HCT116 (cell line): ENCODE measurements around the gene SUGP2. TPM values are rescaled to one million over a fixed set of nuclear protein-coding genes. Genes with fewer than 3 reads are reported as not detected.

Experiments
- ATAC-seq: fragments of 200-7000 bp; cut with Tn5 transposase; 2 replicates; pipeline ENCODE4 v1.9.1; 2020; ENCODE audit warnings: mild to moderate bottlenecking, moderate library complexity
- BruUV-seq: library from RNA; stranded (reverse); fragments of 400-500 nt; replicated peaks from 2 replicates; lab custom pipeline; 2021; lab: Mats Ljungman, UMichigan
- CTCF ChIA-PET: fragments of 300-600 bp; sonication (Branson Sonifier 250); formaldehyde crosslinking; loops from one replicate; lab custom pipeline; 2021; ENCODE audit warnings: antibody characterized with exemption; lab: Charles Lee
- POLR2A ChIA-PET: fragments of 300-600, 350-600 bp; sonication (Branson Sonifier 250); formaldehyde crosslinking; loops from one replicate; lab custom pipeline; 2021; ENCODE audit warnings: antibody characterized with exemption; lab: Charles Lee
- RAD21 ChIA-PET, 2 experiments: fragments of 300-600 bp; sonication (Branson Sonifier 250); formaldehyde crosslinking; loops; one replicate each; lab custom pipeline; 2023; ENCODE audit warnings: low total read pairs in 2 of 2; ENCODE audit not compliant: uncharacterized antibody in 2 of 2, unreplicated experiment in 2 of 2, low non-redundant PET in 1 of 2; lab: Charles Lee
- DNase-seq: peaks from one replicate; pipeline ENCODE4 v3.0.0-alpha.2; 2010; ENCODE audit warnings: low read depth, low spot score
- H2AFZ ChIP-seq: fragments of 200-600 bp; shearing (Covaris generic), sonication (generic); 2 replicates; pipeline ENCODE4 v1.6.1; 2017; ENCODE audit warnings: low read depth, mixed run types, mixed read lengths, antibody characterized with exemption, low read length; ENCODE audit not compliant: poor library complexity, severe bottlenecking
- H3K27ac ChIP-seq: 2 replicates; pipeline ENCODE4 v1.5.1; 2012; ENCODE audit warnings: low read depth, low read length
- H3K27me3 ChIP-seq: fragments of 200-600 bp; sonication (generic); 2 replicates; pipeline ENCODE4 v1.6.1; 2016; ENCODE audit warnings: mixed run types, low read length, mixed read lengths; ENCODE audit not compliant: insufficient read depth
- H3K36me3 ChIP-seq, 2 experiments: fragments of 200-500 bp in 1 of 2; fragments of 200-600 bp in 1 of 2; sonication (Bioruptor generic) in 1 of 2; sonication (generic) in 1 of 2; 2 replicates each; pipeline versions ENCODE4 v1.5.1 to v1.6.1; 2014 to 2016; ENCODE audit warnings: low read length in 2 of 2, inconsistent platforms in 1 of 2, mixed read lengths in 1 of 2, mixed run types in 1 of 2; ENCODE audit not compliant: insufficient read depth in 2 of 2, control insufficient read depth in 1 of 2
- H3K4me1 ChIP-seq, 2 experiments: fragments of 200-600 bp in 1 of 2; sonication (generic) in 1 of 2; 2 replicates each; pipeline versions ENCODE4 v1.5.1 to v1.6.1; 2012 to 2017; ENCODE audit warnings: low read length in 2 of 2, inconsistent platforms in 1 of 2, mild to moderate bottlenecking in 1 of 2, mixed read lengths in 1 of 2, mixed run types in 1 of 2, moderate library complexity in 1 of 2; ENCODE audit not compliant: insufficient read depth in 2 of 2, control insufficient read depth in 1 of 2
- H3K4me2 ChIP-seq: fragments of 200-600 bp; sonication (generic); 2 replicates; pipeline ENCODE4 v1.6.1; 2017; ENCODE audit warnings: mixed run types, low read length, mixed read lengths
- H3K4me3 ChIP-seq, 2 experiments: fragments of 200-600 bp in 1 of 2; sonication (generic) in 1 of 2; replicated peaks in 1 of 2; 2 replicates each; pipeline ENCODE4 v1.5.1; 2011 to 2016; ENCODE audit warnings: low read length in 2 of 2, control low read depth in 1 of 2, low read depth in 1 of 2, mild to moderate bottlenecking in 1 of 2, mixed read lengths in 1 of 2, mixed run types in 1 of 2
- H3K79me2 ChIP-seq: fragments of 200-600 bp; sonication (generic); 2 replicates; pipeline ENCODE4 v1.6.1; 2017; ENCODE audit warnings: mild to moderate bottlenecking, mixed run types, low read length, moderate library complexity, mixed read lengths; ENCODE audit not compliant: insufficient read depth
- H3K9ac ChIP-seq: fragments of 200-600 bp; sonication (generic); 2 replicates; pipeline ENCODE4 v1.6.1; 2016; ENCODE audit warnings: low read length, mixed read lengths
- H3K9me2 ChIP-seq: fragments of 200-600 bp; sonication (generic), shearing (Covaris generic); 2 replicates; pipeline ENCODE4 v1.6.1; 2017; ENCODE audit warnings: mixed run types, mild to moderate bottlenecking, moderate library complexity; ENCODE audit not compliant: insufficient read depth
- H3K9me3 ChIP-seq, 2 experiments: fragments of 200-500 bp in 1 of 2; fragments of 200-600 bp in 1 of 2; sonication (Bioruptor generic) in 1 of 2; sonication (generic) in 1 of 2; 2 replicates each; pipeline ENCODE4 v1.6.1; 2014 to 2017; ENCODE audit warnings: low read length in 2 of 2, mixed read lengths in 2 of 2, inconsistent platforms in 1 of 2, low read depth in 1 of 2, mild to moderate bottlenecking in 1 of 2, mixed run types in 1 of 2, moderate library complexity in 1 of 2; ENCODE audit not compliant: control insufficient read depth in 1 of 2, insufficient read depth in 1 of 2
- H4K20me1 ChIP-seq: fragments of 200-600 bp; sonication (generic), shearing (Covaris generic); 2 replicates; pipeline ENCODE4 v1.6.1; 2017; ENCODE audit warnings: mixed run types, mild to moderate bottlenecking, moderate library complexity; ENCODE audit not compliant: insufficient read depth
- CBX3 ChIP-seq: IDR thresholded peaks from 2 replicates; pipeline ENCODE4 v1.6.1; 2012; ENCODE audit warnings: low read depth
- CEBPB ChIP-seq: IDR thresholded peaks from 2 replicates; pipeline ENCODE4 v1.6.1; 2012; ENCODE audit warnings: low read depth
- CTCF ChIP-seq, 3 experiments: fragments of 200-600 bp in 1 of 3; sonication (generic) in 1 of 3; IDR thresholded peaks in 2 of 3; conservative IDR thresholded peaks in 1 of 3; 2 replicates each; pipeline ENCODE4 v1.5.1; 2012 to 2017; ENCODE audit warnings: low read depth in 2 of 3, low read length in 2 of 3, antibody characterized with exemption in 1 of 3, borderline replicate concordance in 1 of 3, control low read depth in 1 of 3, mild to moderate bottlenecking in 1 of 3, mixed read lengths in 1 of 3, mixed run types in 1 of 3, moderate library complexity in 1 of 3; ENCODE audit not compliant: insufficient read depth in 1 of 3
- ELF1 ChIP-seq: IDR thresholded peaks from 2 replicates; pipeline ENCODE4 v1.6.1; 2012; ENCODE audit warnings: low read depth, borderline replicate concordance
- EZH2phosphoT487 ChIP-seq: fragments of 200-600 bp; IDR thresholded peaks from 2 replicates; pipeline ENCODE4 v1.6.1; 2018; ENCODE audit warnings: antibody characterized with exemption, borderline replicate concordance
- FOSL1 ChIP-seq: IDR thresholded peaks from 2 replicates; pipeline ENCODE4 v1.6.1; 2012; ENCODE audit warnings: low read depth
- JUND ChIP-seq: IDR thresholded peaks from 2 replicates; pipeline ENCODE4 v1.6.1; 2012
- POLR2A ChIP-seq: IDR thresholded peaks from 2 replicates; pipeline ENCODE4 v1.7.0; 2011; ENCODE audit warnings: borderline replicate concordance; ENCODE audit not compliant: insufficient read depth, insufficient read length; ENCODE audit errors: extremely low read depth
- POLR2AphosphoS5 ChIP-seq: IDR thresholded peaks from 2 replicates; pipeline ENCODE4 v1.6.1; 2011; ENCODE audit warnings: mild to moderate bottlenecking, low read depth, low read length, moderate library complexity
- RAD21 ChIP-seq: IDR thresholded peaks from 2 replicates; pipeline ENCODE4 v1.6.1; 2012; ENCODE audit warnings: low read depth, mild to moderate bottlenecking
- SIN3A ChIP-seq: IDR thresholded peaks from 2 replicates; pipeline ENCODE4 v1.6.1; 2012; ENCODE audit warnings: low read depth
- SP1 ChIP-seq: IDR thresholded peaks from 2 replicates; pipeline ENCODE4 v1.6.1; 2012; ENCODE audit warnings: low read depth
- SRF ChIP-seq: IDR thresholded peaks from 2 replicates; pipeline ENCODE4 v1.6.1; 2012; ENCODE audit warnings: low read depth
- TCF7L2 ChIP-seq: IDR thresholded peaks from 2 replicates; pipeline ENCODE4 v1.7.0; 2011; ENCODE audit warnings: borderline replicate concordance, inconsistent platforms; ENCODE audit not compliant: insufficient read depth, insufficient read length; ENCODE audit errors: extremely low read depth
- ZFX ChIP-seq: fragments of 450-650 bp; IDR thresholded peaks from 2 replicates; pipeline ENCODE4 v1.6.1; 2017
- ZNF274 ChIP-seq: fragments of 200-500 bp; sonication (Bioruptor generic); IDR thresholded peaks from 2 replicates; pipeline ENCODE4 v1.6.1; 2014; ENCODE audit warnings: mild to moderate bottlenecking, low read depth, low read length, inconsistent platforms
- intact Hi-C: fragments of 100-400 bp; cut with micrococcal nuclease; formaldehyde crosslinking; loops from 2 replicates; pipeline ENCODE4 v1.10.0; 2022
- total RNA-seq: library from RNA; stranded (reverse); gene quantifications from one replicate; pipeline ENCODE4 v1.2.1, GENCODE V29; 2021; ENCODE audit not compliant: unreplicated experiment
- TF ChIP-seq, protein P1 (sequence below): IDR thresholded peaks from 2 replicates; pipeline ENCODE4 v1.6.1; 2012
- TF ChIP-seq, protein P2 (sequence below): IDR thresholded peaks from 2 replicates; pipeline ENCODE4 v1.6.1; 2012; ENCODE audit warnings: low read depth
- TF ChIP-seq, protein P3 (sequence below): IDR thresholded peaks from 2 replicates; pipeline ENCODE4 v1.6.1; 2011; ENCODE audit warnings: mild to moderate bottlenecking, low read length, moderate library complexity; ENCODE audit not compliant: insufficient replicate concordance; ENCODE audit errors: extremely low read depth
- TF ChIP-seq, protein P4 (sequence below): IDR thresholded peaks from 2 replicates; pipeline ENCODE4 v1.6.1; 2012

Gene SUGP2
- total RNA-seq, 1 experiment from 2014 or later, result 82.4 TPM

DNA sequence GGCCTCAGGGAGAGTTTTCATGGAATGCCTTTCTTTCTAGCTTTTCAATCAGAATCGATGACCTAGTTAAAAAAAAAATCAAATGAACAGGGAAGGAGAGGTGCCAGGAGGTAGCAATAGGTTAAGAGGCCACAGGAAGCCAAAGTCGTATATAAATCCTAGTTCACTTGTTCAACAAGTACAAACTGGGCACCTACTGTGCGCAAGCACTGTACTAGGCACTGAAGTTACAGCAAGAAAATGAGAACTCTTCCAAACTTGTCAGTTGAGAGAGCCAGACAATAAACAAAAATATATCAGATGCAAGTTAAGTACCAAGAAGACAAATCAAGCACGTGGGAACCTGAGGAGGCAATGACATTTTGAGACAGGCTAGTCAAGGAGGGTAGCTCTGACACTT, 6.1 kb downstream of the SUGP2 start:
- H3K4me1 ChIP-seq, result peaks cover 4 to 9% of the 10 kb centered on the region in 2 experiments; a peak in 3 of 4 replicates
- POLR2A ChIA-PET, result no interaction called here
- no peak overlapping the region for H2AFZ ChIP-seq
- intact Hi-C loops, result no loop called here
- CTCF ChIA-PET, result no interaction called here
- H3K4me2 ChIP-seq, result no peak overlapping the region
- H3K36me3 ChIP-seq, result peaks cover 53 to 80% of the 10 kb centered on the region in 2 experiments
- H3K9me2 ChIP-seq, result no peaks in the 10 kb centered on the region
- TF ChIP-seq, protein P1, sequence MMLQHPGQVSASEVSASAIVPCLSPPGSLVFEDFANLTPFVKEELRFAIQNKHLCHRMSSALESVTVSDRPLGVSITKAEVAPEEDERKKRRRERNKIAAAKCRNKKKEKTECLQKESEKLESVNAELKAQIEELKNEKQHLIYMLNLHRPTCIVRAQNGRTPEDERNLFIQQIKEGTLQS, result no peak
- TF ChIP-seq CTCF (IDR thresholded peaks at IDR 0.05 in 2 of 3, conservative IDR thresholded peaks at IDR 0.05 in 1 of 3; ENCODE audit: borderline replicate concordance in 1 of 3, insufficient read depth in 1 of 3, low read depth in 2 of 3, low read length in 2 of 3) (no peak), TCF7L2 (no peak), EZH2phosphoT487 (no peak), FOSL1 (no peak), RAD21 (no peak), POLR2A (no peak), ELF1 (no peak), SIN3A (no peak), ZNF274 (no peak), CBX3 (no peak), ZFX (no peak), JUND (no peak), SRF (no peak), SP1 (no peak), CEBPB (no peak), POLR2AphosphoS5 (no peak)
- TF ChIP-seq, protein P2, sequence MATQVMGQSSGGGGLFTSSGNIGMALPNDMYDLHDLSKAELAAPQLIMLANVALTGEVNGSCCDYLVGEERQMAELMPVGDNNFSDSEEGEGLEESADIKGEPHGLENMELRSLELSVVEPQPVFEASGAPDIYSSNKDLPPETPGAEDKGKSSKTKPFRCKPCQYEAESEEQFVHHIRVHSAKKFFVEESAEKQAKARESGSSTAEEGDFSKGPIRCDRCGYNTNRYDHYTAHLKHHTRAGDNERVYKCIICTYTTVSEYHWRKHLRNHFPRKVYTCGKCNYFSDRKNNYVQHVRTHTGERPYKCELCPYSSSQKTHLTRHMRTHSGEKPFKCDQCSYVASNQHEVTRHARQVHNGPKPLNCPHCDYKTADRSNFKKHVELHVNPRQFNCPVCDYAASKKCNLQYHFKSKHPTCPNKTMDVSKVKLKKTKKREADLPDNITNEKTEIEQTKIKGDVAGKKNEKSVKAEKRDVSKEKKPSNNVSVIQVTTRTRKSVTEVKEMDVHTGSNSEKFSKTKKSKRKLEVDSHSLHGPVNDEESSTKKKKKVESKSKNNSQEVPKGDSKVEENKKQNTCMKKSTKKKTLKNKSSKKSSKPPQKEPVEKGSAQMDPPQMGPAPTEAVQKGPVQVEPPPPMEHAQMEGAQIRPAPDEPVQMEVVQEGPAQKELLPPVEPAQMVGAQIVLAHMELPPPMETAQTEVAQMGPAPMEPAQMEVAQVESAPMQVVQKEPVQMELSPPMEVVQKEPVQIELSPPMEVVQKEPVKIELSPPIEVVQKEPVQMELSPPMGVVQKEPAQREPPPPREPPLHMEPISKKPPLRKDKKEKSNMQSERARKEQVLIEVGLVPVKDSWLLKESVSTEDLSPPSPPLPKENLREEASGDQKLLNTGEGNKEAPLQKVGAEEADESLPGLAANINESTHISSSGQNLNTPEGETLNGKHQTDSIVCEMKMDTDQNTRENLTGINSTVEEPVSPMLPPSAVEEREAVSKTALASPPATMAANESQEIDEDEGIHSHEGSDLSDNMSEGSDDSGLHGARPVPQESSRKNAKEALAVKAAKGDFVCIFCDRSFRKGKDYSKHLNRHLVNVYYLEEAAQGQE, result no peak
- TF ChIP-seq, protein P3, sequence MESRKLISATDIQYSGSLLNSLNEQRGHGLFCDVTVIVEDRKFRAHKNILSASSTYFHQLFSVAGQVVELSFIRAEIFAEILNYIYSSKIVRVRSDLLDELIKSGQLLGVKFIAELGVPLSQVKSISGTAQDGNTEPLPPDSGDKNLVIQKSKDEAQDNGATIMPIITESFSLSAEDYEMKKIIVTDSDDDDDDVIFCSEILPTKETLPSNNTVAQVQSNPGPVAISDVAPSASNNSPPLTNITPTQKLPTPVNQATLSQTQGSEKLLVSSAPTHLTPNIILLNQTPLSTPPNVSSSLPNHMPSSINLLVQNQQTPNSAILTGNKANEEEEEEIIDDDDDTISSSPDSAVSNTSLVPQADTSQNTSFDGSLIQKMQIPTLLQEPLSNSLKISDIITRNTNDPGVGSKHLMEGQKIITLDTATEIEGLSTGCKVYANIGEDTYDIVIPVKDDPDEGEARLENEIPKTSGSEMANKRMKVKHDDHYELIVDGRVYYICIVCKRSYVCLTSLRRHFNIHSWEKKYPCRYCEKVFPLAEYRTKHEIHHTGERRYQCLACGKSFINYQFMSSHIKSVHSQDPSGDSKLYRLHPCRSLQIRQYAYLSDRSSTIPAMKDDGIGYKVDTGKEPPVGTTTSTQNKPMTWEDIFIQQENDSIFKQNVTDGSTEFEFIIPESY, result no peak
- TF ChIP-seq, protein P4, sequence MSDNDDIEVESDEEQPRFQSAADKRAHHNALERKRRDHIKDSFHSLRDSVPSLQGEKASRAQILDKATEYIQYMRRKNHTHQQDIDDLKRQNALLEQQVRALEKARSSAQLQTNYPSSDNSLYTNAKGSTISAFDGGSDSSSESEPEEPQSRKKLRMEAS, result no peak
- no peak overlapping the region for H3K9ac ChIP-seq
- H3K9me3 ChIP-seq, result no peaks in the 10 kb centered on the region
- H3K79me2 ChIP-seq, result peaks cover 89% of the 10 kb centered on the region
- no TSS peak for BruUV-seq
- H3K4me3 ChIP-seq, result no peak overlapping the region
- DNase-seq (no peak), ATAC-seq (no peak)
- H3K27ac ChIP-seq, result no peak overlapping the region
- H3K27me3 ChIP-seq, result no peaks in the 10 kb centered on the region
- peaks cover 8% of the 10 kb centered on the region; the same call in 1 of the 2 replicates for H4K20me1 ChIP-seq
- RAD21 ChIA-PET, result interaction anchor here in 1 of 2 experiments (0.6 kb wide), 1 partner anchor 110 kb away, joined by 3 read pairs; no protein-coding TSS in a partner anchor
